HEK293 (cell line): Measurements from ENCODE around the gene HMX1.

Source experiments
- KLF7 ChIP-seq: fragments of 450-650 bp; formaldehyde crosslinking; IDR thresholded peaks from 2 replicates; pipeline ENCODE4 v1.5.1; 2016; ENCODE audit warnings: missing biosample characterization, missing genetic modification characterization, borderline replicate concordance
- TCF7L2 ChIP-seq: IDR thresholded peaks from 2 replicates; pipeline ENCODE4 v1.6.1; 2011; ENCODE audit warnings: low read depth, mild to moderate bottlenecking, inconsistent platforms, low read length, moderate library complexity, borderline replicate concordance
- ZBTB8A ChIP-seq: fragments of 450-650 bp; formaldehyde crosslinking; IDR thresholded peaks from 2 replicates; pipeline ENCODE4 v1.5.1; 2016; ENCODE audit warnings: missing biosample characterization, missing genetic modification characterization
- ZNF112 ChIP-seq: fragments of 450-650 bp; formaldehyde crosslinking; IDR thresholded peaks from 2 replicates; pipeline ENCODE4 v1.5.0; 2017; ENCODE audit warnings: missing biosample characterization, missing genetic modification characterization
- ZNF549 ChIP-seq: fragments of 450-650 bp; IDR thresholded peaks from 2 replicates; pipeline ENCODE4 v1.5.1; 2018; ENCODE audit warnings: missing biosample characterization, missing genetic modification characterization, mild to moderate bottlenecking, inconsistent platforms, moderate library complexity
- TF ChIP-seq, protein P1 (sequence below): fragments of 450-650 bp; formaldehyde crosslinking; IDR thresholded peaks from 2 replicates; pipeline ENCODE4 v1.5.1; 2016; ENCODE audit warnings: missing biosample characterization, missing genetic modification characterization
- TF ChIP-seq, protein P2 (sequence below): fragments of 450-650 bp; formaldehyde crosslinking; IDR thresholded peaks from 2 replicates; pipeline ENCODE4 v1.5.1; 2016; ENCODE audit warnings: missing biosample characterization, missing genetic modification characterization
- TF ChIP-seq, protein P3 (sequence below): fragments of 450-650 bp; formaldehyde crosslinking; IDR thresholded peaks from 2 replicates; pipeline ENCODE4 v1.5.1; 2016; ENCODE audit warnings: missing biosample characterization, missing genetic modification characterization
- TF ChIP-seq, protein P4 (sequence below): sonication (generic); formaldehyde crosslinking; IDR thresholded peaks from 2 replicates; pipeline ENCODE4 v1.8.1; 2022; ENCODE audit warnings: mild to moderate bottlenecking, moderate library complexity, missing genetic modification reagents
- TF ChIP-seq, protein P5 (sequence below): fragments of 450-650 bp; formaldehyde crosslinking; IDR thresholded peaks from 2 replicates; pipeline ENCODE4; 2016; ENCODE audit warnings: missing biosample characterization, missing genetic modification characterization
- TF ChIP-seq, protein P6 (sequence below): fragments of 450-650 bp; formaldehyde crosslinking; IDR thresholded peaks from 2 replicates; pipeline ENCODE4 v1.5.1; 2016; ENCODE audit warnings: missing biosample characterization, missing genetic modification characterization
- TF ChIP-seq, protein P7 (sequence below): fragments of 450-650 bp; formaldehyde crosslinking; IDR thresholded peaks from 2 replicates; pipeline ENCODE4 v1.5.1; 2017; ENCODE audit warnings: missing biosample characterization, missing genetic modification characterization
- TF ChIP-seq, protein P8 (sequence below): fragments of 450-650 bp; formaldehyde crosslinking; IDR thresholded peaks from 2 replicates; pipeline ENCODE4 v1.5.1; 2016; ENCODE audit warnings: missing biosample characterization, missing genetic modification characterization

DNA sequence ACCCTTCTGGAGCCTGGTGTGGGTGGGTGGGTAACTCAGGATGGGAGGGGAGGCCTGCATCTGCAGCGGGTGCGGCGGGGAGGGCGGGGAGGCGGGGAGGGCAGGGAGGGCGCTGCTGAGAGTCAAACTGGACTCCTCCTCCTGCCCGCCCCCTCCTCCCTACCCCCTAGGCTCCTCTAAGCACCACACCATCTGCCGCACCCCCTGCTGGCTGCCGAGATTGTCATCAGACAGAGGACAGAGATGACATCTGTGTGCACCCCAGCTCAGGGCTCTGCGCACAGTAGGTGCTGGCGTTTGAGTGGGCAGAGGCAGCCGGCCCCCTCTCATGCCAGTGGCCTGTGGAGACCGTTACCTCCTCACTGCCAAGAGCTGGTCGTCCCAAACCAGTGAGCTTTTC is 10.6 kb upstream of the HMX1 start:
- TF ChIP-seq ZNF549 (tag by site-specific recombination), result no peak
- TF ChIP-seq, protein P1, sequence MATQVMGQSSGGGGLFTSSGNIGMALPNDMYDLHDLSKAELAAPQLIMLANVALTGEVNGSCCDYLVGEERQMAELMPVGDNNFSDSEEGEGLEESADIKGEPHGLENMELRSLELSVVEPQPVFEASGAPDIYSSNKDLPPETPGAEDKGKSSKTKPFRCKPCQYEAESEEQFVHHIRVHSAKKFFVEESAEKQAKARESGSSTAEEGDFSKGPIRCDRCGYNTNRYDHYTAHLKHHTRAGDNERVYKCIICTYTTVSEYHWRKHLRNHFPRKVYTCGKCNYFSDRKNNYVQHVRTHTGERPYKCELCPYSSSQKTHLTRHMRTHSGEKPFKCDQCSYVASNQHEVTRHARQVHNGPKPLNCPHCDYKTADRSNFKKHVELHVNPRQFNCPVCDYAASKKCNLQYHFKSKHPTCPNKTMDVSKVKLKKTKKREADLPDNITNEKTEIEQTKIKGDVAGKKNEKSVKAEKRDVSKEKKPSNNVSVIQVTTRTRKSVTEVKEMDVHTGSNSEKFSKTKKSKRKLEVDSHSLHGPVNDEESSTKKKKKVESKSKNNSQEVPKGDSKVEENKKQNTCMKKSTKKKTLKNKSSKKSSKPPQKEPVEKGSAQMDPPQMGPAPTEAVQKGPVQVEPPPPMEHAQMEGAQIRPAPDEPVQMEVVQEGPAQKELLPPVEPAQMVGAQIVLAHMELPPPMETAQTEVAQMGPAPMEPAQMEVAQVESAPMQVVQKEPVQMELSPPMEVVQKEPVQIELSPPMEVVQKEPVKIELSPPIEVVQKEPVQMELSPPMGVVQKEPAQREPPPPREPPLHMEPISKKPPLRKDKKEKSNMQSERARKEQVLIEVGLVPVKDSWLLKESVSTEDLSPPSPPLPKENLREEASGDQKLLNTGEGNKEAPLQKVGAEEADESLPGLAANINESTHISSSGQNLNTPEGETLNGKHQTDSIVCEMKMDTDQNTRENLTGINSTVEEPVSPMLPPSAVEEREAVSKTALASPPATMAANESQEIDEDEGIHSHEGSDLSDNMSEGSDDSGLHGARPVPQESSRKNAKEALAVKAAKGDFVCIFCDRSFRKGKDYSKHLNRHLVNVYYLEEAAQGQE (tag by site-specific recombination), result no peak
- no peak for TF ChIP-seq ZNF112 (tag by site-specific recombination)
- no peak for TF ChIP-seq TCF7L2
- TF ChIP-seq, protein P2, sequence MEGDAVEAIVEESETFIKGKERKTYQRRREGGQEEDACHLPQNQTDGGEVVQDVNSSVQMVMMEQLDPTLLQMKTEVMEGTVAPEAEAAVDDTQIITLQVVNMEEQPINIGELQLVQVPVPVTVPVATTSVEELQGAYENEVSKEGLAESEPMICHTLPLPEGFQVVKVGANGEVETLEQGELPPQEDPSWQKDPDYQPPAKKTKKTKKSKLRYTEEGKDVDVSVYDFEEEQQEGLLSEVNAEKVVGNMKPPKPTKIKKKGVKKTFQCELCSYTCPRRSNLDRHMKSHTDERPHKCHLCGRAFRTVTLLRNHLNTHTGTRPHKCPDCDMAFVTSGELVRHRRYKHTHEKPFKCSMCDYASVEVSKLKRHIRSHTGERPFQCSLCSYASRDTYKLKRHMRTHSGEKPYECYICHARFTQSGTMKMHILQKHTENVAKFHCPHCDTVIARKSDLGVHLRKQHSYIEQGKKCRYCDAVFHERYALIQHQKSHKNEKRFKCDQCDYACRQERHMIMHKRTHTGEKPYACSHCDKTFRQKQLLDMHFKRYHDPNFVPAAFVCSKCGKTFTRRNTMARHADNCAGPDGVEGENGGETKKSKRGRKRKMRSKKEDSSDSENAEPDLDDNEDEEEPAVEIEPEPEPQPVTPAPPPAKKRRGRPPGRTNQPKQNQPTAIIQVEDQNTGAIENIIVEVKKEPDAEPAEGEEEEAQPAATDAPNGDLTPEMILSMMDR (tag by site-specific recombination), result no peak
- TF ChIP-seq, protein P3, sequence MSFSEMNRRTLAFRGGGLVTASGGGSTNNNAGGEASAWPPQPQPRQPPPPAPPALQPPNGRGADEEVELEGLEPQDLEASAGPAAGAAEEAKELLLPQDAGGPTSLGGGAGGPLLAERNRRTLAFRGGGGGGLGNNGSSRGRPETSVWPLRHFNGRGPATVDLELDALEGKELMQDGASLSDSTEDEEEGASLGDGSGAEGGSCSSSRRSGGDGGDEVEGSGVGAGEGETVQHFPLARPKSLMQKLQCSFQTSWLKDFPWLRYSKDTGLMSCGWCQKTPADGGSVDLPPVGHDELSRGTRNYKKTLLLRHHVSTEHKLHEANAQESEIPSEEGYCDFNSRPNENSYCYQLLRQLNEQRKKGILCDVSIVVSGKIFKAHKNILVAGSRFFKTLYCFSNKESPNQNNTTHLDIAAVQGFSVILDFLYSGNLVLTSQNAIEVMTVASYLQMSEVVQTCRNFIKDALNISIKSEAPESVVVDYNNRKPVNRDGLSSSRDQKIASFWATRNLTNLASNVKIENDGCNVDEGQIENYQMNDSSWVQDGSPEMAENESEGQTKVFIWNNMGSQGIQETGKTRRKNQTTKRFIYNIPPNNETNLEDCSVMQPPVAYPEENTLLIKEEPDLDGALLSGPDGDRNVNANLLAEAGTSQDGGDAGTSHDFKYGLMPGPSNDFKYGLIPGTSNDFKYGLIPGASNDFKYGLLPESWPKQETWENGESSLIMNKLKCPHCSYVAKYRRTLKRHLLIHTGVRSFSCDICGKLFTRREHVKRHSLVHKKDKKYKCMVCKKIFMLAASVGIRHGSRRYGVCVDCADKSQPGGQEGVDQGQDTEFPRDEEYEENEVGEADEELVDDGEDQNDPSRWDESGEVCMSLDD, result no peak
- TF ChIP-seq ZBTB8A (tag by site-specific recombination), result no peak
- TF ChIP-seq, protein P4, sequence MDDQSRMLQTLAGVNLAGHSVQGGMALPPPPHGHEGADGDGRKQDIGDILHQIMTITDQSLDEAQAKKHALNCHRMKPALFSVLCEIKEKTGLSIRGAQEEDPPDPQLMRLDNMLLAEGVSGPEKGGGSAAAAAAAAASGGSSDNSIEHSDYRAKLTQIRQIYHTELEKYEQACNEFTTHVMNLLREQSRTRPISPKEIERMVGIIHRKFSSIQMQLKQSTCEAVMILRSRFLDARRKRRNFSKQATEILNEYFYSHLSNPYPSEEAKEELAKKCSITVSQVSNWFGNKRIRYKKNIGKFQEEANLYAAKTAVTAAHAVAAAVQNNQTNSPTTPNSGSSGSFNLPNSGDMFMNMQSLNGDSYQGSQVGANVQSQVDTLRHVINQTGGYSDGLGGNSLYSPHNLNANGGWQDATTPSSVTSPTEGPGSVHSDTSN (CRISPR knock-in tag), result no peak
- TF ChIP-seq, protein P5, sequence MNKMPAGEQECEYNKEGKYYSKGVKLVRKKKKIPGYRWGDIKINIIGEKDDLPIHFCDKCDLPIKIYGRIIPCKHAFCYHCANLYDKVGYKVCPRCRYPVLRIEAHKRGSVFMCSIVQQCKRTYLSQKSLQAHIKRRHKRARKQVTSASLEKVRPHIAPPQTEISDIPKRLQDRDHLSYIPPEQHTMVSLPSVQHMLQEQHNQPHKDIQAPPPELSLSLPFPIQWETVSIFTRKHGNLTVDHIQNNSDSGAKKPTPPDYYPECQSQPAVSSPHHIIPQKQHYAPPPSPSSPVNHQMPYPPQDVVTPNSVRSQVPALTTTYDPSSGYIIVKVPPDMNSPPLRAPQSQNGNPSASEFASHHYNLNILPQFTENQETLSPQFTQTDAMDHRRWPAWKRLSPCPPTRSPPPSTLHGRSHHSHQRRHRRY (tag by site-specific recombination), result no peak
- no peak for TF ChIP-seq KLF7
- TF ChIP-seq, protein P6, sequence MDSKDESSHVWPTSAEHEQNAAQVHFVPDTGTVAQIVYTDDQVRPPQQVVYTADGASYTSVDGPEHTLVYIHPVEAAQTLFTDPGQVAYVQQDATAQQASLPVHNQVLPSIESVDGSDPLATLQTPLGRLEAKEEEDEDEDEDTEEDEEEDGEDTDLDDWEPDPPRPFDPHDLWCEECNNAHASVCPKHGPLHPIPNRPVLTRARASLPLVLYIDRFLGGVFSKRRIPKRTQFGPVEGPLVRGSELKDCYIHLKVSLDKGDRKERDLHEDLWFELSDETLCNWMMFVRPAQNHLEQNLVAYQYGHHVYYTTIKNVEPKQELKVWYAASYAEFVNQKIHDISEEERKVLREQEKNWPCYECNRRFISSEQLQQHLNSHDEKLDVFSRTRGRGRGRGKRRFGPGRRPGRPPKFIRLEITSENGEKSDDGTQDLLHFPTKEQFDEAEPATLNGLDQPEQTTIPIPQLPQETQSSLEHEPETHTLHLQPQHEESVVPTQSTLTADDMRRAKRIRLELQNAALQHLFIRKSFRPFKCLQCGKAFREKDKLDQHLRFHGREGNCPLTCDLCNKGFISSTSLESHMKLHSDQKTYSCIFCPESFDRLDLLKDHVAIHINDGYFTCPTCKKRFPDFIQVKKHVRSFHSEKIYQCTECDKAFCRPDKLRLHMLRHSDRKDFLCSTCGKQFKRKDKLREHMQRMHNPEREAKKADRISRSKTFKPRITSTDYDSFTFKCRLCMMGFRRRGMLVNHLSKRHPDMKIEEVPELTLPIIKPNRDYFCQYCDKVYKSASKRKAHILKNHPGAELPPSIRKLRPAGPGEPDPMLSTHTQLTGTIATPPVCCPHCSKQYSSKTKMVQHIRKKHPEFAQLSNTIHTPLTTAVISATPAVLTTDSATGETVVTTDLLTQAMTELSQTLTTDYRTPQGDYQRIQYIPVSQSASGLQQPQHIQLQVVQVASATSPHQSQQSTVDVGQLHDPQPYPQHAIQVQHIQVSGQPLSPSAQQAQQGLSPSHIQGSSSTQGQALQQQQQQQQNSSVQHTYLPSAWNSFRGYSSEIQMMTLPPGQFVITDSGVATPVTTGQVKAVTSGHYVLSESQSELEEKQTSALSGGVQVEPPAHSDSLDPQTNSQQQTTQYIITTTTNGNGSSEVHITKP, result no peak
- TF ChIP-seq, protein P7, sequence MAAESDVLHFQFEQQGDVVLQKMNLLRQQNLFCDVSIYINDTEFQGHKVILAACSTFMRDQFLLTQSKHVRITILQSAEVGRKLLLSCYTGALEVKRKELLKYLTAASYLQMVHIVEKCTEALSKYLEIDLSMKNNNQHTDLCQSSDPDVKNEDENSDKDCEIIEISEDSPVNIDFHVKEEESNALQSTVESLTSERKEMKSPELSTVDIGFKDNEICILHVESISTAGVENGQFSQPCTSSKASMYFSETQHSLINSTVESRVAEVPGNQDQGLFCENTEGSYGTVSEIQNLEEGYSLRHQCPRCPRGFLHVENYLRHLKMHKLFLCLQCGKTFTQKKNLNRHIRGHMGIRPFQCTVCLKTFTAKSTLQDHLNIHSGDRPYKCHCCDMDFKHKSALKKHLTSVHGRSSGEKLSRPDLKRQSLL (tag by site-specific recombination), result no peak
- TF ChIP-seq, protein P8, sequence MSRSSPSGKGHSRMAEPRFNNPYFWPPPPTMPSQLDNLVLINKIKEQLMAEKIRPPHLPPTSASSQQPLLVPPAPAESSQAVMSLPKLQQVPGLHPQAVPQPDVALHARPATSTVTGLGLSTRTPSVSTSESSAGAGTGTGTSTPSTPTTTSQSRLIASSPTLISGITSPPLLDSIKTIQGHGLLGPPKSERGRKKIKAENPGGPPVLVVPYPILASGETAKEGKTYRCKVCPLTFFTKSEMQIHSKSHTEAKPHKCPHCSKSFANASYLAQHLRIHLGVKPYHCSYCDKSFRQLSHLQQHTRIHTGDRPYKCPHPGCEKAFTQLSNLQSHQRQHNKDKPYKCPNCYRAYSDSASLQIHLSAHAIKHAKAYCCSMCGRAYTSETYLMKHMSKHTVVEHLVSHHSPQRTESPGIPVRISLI, result no peak
